Stimulated activated CD4-positive, alpha-beta T cell treated with anti-CD3 and anti-CD28 coated beads, TNF-alpha, amount 100 ng/mL, for 48 hours (primary cell): ENCODE results near the gene FNDC7.
A peak's percentile ranks its signal among the peaks of the same experiment; 100 is the strongest.
"Not testable (repeated sequence)": the region's sequence is repeated elsewhere in the genome, so short reads cannot be mapped to it uniquely, and the experiment has no call there.

ENCODE experiments used
- DNase-seq, 3 donors: peaks; one replicate each; pipeline ENCODE4 v3.0.0-alpha.2; 2020; ENCODE audit warnings: low read depth in 3 of 3

FNDC7 gene, protein sequence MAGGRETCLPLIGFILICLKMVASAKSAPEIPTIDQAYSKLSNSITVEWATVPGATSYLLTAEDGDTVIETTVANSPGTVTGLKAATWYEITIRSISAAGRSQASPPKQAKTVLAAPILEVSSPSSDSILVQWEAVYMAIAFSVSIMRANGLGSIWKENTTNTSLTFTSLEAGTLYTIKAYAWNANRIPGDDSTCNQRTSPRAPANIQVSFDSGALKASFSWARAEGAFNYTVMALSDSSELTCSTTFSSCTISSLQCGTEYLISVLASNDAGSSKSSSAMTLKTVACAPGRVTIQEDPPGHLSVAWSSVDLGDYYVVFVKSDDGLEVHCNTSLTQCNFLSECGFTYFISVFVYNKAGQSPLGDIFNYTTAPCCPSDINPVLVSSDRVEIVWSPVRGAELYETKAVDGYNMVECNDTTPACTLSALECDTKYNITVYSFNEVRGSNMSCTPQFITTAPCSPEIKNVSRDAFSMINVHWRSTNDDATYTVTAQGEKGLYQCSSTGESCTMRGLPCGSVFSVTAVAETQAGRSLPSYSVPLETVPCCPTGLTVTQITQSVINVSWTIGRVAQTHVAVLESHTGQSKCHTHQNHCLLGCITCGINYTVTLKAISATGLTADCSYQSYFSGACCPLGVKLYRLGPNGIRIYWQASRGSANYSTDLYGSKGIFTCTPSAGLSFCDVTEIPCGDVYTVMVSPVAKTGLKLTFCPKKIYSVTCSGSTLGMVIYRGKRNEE

DNA sequence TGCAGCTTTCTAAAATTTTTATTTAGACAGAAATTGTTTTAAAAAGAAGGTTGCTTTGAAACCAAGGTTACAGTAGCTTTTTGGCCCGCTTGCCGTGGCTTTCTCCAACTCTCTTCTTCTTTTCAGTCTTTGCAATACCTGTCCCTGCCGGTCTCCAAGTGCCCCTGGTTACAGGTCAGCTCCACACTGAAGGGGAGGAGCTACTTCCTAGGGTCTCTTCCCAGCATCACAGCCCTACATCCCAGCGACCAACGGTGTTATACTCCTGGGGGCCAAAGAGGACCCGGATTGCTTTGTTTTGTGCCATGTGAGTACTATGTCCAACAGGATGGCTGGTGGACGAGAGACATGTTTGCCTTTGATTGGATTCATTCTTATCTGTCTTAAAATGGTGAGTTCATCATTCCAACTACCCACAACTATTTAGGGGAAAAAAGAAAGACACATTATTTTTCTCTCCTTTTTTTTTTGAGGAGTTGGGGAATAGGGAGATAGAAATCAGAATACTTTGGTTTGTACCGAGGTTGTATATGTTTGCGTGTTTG is at the start of gene FNDC7:
TSS of gene FNDC7 (plus strand) at position 303 of the 545 bp plus-strand sequence. CDS start at position 329, 26 bp downstream.
- DNase-seq = no peak

DNA sequence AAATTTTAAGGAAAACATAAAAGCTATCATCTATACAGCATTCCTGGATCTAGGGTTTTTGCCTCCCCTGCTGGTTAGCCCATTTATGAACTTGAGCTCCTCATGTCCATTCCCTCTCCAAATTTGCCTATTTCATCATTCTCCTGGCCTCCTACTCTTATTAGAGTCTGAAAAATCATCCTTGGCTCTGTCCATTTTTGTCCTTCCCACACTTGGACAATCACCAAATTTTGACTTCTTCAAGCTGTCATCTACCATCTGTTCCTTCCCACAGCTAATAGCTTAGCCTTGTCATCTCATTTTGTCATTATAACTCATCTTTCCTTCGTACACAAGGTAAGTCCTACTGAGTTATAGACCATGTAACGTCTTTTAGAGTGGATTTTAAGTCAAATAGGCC is 49.6 kb upstream of the FNDC7 start:
- DNase-seq = no peak

DNA sequence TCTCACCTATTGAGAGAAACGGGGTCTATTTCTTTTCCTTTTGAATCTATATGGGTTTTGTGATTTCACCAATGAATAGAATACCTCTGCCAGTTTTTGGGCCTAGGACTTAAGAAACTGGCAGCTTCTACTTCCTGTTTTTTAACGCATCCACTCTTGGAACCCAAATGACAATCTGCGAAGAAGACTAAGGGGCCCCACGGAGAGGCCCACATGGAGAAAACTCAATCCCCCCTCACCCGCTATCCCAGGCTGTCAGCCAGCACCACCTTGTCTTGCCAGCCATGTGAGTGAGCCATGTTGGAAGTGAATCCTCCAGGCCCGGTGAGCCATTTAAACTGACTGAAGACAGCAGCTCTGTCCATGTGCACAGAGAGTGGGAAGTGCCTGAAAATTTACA is 48.2 kb upstream of the FNDC7 start:
- DNase-seq = no peak

DNA sequence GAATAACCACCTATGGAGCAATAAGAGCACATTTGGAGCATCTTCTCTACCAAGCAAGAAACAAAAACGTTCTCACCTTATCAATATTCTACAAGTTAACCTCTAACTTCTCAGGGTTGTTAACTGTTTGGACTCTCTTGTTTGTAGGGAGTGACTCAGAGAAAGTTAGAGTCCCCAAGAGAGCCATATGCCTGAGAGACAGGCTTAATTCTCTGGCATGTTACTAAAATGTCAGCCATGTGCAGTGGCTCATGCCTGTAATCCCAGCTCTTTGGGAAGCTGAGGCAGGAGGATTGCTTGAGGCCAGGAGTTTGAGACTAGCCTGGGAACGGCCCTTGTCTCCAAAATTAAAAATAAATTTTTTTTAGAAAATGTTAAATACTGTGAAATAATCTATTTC is 47.6 kb upstream of the FNDC7 start:
- DNase-seq = no peak

DNA sequence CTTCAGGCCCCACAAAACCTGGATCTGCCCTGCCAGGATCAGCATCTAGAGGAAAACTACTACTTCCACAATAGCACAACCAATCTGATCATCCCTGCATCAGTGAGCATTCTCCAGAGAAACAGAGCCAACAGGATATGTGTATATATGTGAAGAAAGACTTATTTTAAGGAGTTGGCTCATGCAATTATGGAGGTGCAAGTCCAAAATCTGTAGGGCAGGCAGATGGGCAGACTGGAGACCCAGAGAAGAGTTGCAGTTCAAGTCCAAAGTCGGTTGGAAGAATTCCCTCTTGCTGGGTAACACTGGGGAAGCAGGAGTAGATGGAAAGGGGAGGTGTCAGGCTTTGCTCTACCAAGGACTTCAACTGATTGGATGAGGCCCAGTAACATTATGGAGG is 46.9 kb upstream of the FNDC7 start:
- no peak for DNase-seq

DNA sequence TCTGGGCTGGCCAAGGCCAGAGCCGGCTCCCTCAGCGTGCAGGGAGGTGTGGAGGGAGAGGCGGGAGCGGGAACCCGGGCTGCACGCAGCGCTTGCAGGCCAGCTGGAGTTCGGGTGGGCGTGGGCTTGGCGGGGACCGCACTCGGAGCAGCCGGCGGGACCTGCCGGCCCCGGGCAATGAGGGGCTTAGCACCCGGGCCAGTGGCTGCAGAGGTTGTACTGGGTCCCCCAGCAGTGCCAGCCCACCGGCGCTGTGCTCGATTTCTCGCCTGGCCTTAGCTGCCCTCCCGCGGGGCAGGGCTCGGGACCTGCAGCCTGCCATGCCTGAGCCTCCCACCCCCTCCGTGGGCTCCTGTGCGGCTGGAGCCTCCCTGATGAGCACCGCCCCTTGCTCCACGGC is 45.3 kb upstream of the FNDC7 start:
- not testable (repeated sequence) for DNase-seq

DNA sequence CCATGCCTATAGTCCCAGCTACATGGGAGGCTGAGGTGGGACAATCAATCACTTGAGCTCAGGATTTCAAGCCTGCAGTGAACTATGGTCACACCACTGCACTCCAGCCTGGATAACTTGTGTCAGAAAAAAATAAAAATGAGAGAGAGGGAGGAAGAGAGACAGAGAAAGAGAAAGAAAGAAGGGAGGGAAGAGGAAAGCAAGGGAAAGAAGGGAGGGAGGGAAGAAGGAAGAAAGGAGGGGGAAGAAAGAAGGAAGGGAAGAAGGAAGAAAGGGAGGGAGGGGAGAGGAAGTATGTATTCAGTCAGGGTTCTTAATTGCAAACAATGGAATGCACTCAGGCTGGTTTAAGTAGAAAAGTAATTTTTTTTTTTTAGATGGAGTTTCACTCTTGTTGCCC is 43.9 kb upstream of the FNDC7 start:
- DNase-seq = no peak

DNA sequence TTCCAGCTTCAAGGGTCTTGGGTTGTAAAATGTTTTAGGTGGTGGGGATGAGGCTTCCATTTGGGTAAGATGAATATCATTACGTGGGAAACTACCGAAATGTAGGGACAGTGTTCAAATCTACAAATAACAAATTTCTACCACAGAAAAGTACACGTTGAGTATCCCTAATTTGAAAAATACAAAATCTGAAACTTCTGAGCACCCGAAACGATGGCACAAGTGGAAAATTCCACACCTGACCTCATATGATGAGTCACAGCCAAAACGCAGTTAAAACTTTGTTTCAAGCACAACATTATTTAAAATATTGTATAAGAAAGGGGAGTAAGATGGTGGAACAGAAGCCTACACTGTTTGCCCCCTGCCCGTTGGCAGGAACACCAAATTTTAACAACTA is 43.0 kb upstream of the FNDC7 start:
- no peak for DNase-seq

DNA sequence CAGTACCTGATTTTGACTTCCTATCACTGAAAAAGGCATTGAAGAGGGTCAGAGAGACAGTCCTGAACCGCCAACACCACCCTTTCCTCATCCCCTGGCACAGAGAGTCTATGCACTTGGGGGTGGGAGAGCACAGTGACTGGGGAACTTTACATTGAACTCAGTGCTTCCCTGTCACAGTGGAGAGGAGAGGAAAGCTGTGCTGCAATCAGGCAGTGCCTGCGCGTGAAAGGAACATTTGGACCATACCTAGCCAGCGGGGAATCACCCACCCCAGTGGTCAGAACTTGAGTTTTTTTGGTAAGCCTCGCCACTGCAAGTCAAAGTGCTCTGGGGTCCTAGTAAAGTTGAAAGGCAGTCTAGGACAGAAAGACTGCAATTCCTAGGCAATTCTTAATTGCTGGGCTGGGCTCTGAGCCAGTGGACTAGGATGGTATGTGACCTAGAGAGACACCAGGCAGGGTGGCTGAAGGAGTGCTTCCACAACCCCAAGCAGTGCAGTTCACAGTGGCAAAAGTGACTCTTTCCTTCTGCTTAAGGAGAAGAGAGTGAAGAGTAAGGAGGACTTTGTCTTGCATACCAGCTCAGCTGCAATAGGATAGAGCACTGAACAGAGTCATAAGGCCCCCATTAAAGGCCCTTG is 42.5 kb upstream of the FNDC7 start:
- no peak for DNase-seq

DNA sequence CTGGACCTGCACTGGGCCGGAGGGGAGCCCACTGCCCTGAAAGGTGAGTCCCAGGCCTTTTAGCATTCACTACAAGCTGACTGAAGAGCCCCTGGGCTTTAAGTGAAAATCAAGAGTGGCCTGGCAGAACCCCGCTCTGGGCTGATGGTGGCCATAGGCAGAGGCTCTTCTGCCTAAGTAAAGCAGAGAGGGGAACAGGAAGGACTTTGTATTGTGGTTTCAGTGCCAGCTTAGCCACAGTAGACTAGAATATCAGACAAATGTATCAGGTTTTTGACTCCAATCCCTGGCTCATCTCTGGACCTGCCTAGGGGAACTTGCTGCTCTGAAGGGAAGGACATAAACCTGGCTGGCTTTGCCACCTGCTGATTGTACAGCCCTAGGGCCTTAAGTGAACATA is 41.6 kb upstream of the FNDC7 start:
- DNase-seq = no peak

DNA sequence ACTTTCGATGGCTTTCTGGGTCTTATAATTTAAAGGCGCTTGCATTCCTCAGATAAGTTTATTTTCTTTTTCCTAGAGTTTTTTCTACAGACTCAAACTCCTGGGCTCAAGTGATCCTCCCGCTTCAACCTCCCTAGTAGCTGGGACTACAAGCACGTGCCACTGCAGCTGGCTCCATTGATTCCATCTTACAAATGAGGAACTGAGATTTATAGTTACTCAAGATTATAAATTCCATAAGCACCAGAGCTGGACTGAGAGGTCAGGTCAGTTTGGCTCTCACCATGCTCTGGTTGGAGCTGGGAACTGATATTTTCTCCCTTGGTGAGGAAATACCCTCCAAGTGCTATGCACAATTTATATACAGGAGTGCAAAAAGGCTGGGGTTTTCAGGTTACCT is 34.0 kb upstream of the FNDC7 start:
- DNase-seq = no peak

DNA sequence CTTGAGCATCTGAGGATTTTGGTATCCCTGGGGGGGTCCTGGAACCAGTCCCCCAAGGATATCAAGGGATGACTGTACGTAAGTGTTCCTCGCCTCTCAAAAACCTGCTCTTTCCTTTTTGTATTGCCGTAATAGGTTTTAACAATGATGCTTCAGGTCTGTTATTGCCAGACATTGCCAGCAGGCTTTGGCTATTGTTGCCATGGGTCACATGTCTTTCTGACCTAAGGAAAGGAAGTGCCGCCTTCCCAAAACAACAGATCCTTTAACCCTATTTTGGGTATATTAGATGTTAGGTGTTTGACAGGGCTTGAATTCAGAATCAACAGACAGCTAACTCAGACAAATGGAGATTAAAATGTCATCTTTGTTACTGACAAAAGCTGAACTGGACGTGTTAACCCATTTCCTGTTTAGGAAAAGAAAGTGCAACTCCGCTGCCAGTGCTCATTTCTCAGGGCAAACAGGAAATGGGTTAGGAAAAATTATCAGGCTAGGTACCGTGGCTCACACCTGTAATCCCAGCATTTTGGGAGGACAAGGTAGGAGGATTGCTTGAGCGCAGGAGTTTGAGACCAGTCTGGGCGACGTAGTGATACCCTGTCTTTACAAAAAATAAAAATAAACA is 33.0 kb upstream of the FNDC7 start:
- no peak for DNase-seq

DNA sequence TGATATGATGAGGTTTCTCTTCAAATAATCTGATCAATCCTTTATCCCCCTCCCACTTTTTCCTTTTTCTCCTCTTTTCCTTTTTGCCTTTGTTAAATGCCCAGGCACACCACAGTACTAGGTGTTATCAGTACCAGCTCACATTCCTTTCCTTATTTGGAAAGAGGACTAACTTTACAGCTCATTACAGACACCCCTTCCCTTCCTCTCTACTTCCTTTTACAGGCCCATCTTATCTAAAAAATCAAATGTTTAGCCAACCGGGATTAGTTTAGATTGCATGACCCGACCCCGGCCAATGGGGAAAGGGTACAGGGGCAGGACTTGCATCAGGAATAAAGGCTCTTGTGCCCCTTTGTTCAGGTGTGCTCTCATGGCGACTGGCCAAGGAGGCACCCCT is 31.0 kb upstream of the FNDC7 start:
- not testable (repeated sequence) for DNase-seq

DNA sequence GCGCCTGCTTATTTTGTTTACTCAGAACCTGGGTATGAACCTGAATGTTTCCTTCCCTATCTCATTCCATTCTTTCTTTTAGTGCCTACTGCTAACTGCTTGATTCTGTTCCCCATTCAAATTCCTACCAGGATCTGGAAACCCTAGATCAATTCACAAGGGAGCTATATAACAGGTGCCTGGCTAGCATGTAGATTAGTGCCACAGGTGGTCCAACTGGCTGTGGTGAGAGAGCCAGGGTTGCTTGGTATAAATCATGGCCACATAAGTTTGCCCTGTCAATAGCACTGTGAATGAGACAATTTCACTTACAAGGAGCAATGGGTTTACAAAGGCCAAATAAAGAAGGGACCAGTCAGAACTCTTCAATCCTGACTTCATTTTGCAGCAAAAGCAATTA is 27.2 kb upstream of the FNDC7 start:
- no peak for DNase-seq

DNA sequence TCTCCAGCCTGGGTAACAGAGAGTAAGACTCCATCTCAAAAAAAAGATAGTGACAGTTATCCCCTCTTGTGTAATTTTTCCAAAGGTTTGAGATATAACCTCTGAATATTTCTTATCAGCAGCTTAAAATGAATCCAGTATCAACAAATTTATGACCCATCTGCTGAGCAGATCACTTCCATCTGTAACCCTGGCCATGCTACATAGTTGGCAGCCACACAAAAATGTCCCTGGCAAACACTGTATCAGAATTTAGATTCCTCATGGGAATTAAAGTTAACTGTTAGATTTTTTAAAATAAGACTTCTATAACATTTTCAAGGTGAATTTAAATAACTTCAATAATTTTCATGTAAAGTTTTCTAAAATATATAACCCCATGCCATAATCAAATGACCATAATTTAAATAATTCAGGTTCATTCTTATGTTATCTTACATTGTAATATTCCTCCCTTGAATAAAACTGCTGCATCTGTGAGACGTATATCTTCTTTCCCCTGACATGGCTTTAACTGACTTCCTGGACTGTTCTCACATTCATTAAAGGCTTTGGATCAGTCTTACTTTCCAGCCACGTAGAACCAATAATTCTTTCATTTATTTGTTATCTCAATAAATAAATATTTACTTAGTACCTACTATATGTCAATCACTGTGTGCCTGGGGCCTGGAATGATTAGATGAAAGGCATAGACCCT is 25.9 kb upstream of the FNDC7 start:
- no peak for DNase-seq

DNA sequence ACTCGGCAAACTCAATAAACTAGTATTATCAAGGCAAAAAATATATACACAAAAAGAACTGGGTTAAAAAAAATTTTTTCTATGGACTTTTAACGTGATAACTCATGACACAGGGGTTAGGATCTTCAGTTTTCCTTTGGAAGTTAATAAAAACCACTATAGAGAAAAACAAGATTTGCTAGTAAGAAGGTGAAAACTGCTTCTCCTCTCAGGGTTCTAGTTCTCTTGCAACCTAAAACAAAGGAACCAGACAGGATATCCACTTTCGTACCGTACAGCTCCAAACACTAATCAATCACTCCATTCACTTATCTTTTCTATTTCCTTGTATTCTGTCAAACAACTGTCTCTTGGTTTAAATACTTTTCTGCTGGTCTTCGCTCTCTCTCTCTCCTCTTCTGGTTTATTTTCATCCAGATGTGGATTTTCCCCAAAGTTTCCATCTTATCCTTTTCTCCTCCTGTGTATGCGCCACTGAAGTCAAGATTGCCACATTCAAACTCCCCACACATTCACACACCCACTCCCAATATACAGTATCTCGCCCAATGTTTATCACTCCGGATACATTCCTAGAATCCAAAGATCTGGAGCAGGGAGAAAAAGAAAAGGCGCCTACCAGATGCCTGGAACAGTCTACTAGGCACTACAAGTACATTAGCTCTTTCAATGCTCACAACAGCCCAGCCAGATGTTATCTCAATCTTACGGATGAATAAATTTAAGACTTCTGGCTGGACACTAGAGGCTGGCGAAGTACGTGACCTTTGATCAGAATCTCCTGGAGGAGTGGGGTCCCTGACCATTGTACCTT is 21.4 kb upstream of the FNDC7 start:
- DNase-seq = no peak

DNA sequence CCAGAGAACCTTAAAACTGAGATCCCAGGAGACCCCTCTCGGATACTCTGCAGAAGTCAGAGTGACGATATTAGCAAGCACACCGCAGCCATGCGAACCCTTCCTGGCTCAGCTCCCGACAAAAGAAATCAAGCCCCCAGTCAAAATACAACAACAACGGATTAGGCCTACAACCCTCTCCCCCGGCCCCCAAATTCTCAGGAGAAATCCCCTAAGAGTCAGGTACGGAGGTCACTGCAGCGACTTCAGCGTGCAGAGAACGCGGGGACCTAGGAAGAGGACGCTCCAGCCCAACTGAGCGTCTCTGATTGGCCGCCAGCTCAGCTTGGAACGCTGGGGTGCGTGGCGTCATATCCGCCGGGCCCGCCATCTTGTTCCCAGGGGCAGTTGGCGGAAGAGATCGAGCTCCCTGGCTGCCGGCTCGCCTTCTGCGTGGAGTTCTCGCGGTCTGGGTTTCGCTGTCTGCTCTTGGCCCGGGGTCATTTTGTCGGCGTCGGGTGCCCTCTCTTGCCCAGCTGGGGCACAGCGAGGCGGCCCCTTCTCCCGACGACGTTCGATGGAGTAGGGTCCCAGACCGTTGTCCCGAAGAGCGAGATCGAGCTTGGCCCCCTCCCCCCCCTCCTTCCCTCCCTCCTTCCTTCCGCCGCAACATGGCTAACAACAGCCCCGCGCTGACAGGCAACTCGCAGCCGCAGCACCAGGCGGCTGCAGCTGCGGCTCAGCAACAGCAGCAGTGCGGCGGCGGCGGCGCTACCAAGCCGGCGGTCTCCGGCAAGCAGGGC is 20.6 kb upstream of the FNDC7 start, which contains the start of gene PRPF38B:
TSS of gene PRPF38B (plus strand) at position 369 of the 782 bp plus-strand sequence. CDS start at position 651, 282 bp downstream.
- peak; percentile 85 to 90 (median 87) for DNase-seq

DNA sequence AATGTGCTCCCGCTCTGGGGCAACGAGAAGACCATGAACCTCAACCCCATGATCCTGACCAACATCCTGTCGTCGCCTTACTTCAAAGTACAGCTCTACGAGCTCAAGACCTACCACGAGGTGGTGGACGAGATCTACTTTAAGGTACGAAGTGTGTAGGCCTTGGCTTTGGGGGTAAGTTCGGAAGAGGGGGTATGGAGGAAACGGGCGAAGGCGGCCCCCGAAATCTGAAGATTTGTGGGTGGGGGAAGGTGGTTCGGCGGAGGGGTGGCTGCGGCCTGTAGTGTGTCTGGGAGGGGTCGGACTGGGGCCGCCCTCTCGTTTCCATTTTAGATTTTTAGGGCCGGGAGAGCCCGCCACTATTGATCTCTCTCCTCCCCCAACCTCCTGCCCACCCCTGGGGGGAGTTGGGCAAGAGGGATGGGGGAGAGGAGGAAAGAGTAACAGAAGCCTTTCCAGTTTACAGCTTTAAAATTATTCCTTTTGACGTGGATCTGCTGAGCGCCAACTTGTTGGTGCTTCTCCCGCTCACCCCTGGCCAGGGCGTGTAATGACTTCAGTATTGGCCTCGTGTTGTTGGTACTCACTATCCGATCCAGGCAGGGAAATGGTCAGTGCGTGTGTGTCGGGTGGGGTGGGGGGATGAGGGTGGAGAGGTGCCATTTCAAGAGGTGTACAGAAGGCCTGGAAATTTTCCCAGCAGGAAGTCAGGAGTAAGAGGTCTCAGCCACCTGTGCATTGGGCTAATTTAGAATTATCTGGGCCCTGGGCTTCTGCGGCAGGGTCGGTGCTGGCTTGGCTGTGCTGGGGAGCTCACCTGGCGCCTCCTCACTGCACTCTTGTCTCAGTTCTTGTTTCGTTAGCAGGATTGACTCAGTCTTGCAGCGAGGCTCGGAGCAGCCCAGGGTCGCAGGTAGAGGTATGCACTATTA is 19.7 kb upstream of the FNDC7 start:
- DNase-seq = peak; percentile 23 to 44 (median 39)
